HG03196 (cell line): ENCODE measurements around the gene AGAP2.
"Not testable (repeated sequence)": the region's sequence is repeated elsewhere in the genome, so short reads cannot be mapped to it uniquely, and the experiment has no call there.

Experiments
- ATAC-seq: cut with Tn5 transposase; IDR thresholded peaks from one replicate; pipeline ENCODE4 v1.9.1; 2021; ENCODE audit not compliant: unreplicated experiment

Gene AGAP2

DNA sequence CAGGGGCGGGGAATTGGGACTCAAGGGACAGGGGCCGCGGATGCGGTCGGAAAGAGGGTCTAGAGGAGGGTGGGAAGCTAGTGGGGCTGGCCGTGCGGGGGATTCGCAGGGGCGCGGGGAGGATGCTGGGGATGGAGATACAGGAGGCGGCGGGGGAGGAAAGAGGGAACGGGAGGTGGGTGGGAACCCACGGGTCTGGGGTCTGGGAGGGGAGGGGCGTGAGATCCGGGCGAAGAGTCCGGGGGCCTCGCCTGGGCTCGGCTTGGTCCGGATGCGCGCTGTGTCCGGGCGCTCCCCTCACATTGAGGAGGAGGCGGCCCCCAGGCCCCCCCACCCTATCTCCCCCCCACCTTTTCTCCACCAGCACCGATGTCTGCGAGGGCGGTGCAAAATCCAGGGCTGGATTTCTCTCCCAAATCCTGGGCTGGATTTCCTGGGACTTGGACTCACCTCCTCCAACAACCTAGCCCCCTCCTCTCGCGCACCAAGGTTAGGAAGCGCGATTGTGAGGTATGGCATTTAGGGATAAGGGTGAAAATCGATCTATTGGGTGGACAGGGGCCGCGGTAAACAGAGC lies at the start of gene AGAP2:
AGAP2 (minus strand) TSS at position 82 of the 577 bp plus-strand sequence. CDS start 496 bp downstream, outside the sequence.
- ATAC-seq: no peak

GRCh38 chr12:57783861-57784260 lies 45.3 kb upstream of the AGAP2 start:
- no peak for ATAC-seq

- ATAC-seq: no peak
These were observed 44.9 kb upstream of the AGAP2 start for GRCh38 chr12:57783466-57783801.

DNA sequence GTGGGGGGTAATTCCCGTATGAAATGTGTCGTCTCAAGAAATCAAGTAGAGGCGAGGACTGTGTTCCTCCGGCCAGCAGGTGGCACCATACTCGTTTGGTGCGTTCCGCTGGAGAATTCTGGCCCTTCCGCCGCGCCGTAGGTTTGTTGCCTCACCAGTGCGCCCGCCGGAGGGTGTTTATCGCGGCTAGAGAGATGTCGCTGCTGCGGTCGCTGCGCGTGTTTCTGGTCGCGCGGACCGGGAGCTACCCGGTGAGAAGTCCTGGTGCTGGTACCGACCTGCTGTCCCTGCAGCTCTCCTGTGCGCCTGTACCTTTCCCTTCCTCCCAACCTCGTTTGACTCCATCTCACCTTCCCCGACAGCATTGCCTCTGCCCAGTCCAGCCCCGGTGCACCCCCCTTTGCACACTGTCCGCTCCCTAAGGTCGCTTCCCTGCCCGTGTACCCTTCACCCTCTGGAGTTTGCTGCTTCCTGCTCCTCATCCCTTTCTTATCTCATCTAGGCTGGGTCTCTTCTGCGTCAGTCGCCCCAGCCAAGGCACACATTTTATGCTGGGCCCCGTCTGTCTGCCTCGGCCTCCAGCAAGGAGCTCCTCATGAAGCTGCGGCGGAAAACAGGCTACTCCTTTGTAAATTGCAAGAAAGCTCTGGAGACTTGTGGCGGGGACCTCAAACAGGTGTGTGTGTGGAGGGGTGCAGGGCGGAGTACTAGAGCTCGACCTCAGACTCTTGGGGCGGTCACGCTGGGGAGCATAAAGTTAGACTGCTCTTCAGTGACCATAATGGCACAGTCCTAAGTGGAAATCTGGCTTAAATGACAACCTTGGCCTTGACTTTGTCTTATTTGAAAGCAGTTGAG lies 44.3 kb upstream of the AGAP2 start, which contains the start of gene TSFM:
TSFM (plus strand) TSS at position 180 of the 858 bp plus-strand sequence; CDS start at position 195, 15 bp downstream.
- ATAC-seq: peak; percentile 85

DNA sequence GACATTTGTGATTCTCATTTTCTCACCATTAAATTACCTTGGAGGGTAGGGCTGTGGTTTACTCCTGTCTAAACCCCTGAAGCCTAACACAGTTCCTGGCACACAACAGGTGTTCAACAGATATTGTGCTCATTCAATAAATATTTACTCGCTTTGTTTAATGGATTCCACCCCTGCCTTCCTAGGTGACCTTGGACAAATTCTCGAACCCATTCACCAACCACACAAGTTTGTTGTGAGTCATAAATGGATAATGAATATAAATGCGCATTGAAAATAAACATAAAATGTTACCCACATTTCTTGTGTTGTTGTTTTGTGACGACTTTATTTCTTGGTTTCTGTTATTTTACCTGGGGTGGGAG lies 43.7 kb upstream of the AGAP2 start:
- peak; percentile 5 for ATAC-seq

DNA sequence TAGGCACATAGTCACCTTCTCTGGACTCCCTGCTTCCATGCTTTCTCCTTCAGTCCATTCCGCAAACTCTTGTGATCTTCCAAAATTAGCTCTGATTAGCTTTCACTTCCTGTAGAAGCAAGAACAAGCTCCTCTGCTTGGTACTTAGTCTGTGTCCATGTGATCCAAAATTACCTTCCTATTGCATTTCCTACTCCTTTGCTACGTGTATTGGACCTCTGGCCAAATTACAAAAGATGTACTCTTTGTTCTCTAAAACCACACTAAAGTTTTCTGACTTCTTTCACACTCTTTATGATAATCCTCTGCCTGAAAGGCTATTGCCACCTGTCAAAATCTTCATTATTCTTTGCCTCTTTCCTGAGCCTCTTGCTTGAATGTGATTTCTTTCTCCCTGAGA lies 43.3 kb upstream of the AGAP2 start:
- no peak for ATAC-seq

GRCh38 chr12:57781244-57781643 lies 42.7 kb upstream of the AGAP2 start:
- ATAC-seq: no peak

DNA sequence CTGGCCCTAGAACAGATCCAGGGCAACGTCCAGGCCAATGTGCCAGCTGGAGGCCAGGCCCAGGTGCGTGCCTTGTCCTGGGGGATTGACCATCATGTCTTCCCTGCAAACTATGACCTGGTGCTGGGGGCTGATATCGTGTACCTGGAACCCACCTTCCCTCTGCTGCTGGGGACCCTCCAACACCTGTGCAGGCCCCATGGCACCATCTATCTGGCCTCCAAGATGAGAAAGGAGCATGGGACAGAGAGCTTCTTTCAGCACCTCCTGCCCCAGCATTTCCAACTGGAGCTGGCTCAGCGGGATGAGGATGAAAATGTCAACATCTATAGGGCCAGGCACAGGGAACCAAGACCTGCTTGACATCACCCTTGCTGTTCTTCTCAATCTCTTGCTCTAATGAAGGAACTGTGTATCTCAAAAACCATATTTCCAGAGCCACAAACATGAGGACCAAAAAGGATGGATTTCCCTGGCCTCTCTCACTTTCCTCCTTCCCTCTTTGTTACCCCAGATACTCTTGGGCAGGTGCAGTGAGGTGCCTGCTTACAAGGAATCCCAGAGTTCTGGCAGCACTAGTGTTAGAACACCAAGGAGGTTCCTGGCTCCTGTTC lies 41.8 kb upstream of the AGAP2 start:
- no peak for ATAC-seq

- no peak for ATAC-seq
These were observed 41.2 kb upstream of the AGAP2 start for GRCh38 chr12:57779736-57780135.

GRCh38 chr12:57777911-57778310 lies 39.4 kb upstream of the AGAP2 start:
- no peak for ATAC-seq

- no peak for ATAC-seq
These were observed 38.8 kb upstream of the AGAP2 start for GRCh38 chr12:57777367-57777766.

- ATAC-seq: no peak
These were observed 37.7 kb upstream of the AGAP2 start for GRCh38 chr12:57776247-57776587.

- no peak for ATAC-seq
These were observed 37.2 kb upstream of the AGAP2 start for GRCh38 chr12:57775563-57776246.

DNA sequence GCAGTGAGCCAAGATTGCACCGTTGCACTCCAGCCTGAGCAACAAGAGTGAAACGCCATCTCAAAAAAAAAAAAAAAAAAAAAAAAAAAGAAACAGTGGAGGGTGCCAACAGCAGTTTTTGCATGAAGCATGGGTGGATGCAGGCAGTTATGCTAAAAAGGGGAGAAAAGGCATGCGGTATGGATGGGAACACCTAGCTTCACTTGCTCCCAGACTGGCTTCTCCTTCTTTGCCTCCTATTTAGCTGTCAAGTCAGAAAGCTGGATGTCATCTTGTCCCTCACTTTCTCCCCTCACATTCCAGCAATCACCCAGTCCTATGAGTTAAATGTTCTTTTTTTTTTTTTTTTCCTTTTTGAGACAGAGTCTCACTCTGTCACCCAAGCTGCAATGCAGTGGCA lies 36.5 kb upstream of the AGAP2 start:
- ATAC-seq: no peak

DNA sequence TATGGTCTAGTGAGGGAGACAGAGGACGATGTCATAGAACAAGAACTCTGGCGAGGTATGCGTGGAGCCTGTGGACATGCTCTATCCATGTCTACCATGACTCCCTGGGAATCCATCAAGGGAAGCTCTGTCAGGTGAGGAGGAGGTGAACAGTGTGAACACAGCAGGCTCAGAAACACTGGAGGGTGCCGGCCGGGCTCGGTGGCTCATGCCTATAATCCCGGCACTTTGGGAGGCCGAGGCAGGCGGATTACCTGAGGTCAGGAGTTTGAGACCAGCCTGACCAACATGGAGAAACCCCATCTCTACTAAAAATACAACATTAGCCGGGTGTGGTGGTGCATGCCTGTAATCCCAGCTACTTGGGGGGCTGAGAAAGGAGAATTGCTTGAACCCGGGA lies 36.1 kb upstream of the AGAP2 start:
- not testable (repeated sequence) for ATAC-seq

DNA sequence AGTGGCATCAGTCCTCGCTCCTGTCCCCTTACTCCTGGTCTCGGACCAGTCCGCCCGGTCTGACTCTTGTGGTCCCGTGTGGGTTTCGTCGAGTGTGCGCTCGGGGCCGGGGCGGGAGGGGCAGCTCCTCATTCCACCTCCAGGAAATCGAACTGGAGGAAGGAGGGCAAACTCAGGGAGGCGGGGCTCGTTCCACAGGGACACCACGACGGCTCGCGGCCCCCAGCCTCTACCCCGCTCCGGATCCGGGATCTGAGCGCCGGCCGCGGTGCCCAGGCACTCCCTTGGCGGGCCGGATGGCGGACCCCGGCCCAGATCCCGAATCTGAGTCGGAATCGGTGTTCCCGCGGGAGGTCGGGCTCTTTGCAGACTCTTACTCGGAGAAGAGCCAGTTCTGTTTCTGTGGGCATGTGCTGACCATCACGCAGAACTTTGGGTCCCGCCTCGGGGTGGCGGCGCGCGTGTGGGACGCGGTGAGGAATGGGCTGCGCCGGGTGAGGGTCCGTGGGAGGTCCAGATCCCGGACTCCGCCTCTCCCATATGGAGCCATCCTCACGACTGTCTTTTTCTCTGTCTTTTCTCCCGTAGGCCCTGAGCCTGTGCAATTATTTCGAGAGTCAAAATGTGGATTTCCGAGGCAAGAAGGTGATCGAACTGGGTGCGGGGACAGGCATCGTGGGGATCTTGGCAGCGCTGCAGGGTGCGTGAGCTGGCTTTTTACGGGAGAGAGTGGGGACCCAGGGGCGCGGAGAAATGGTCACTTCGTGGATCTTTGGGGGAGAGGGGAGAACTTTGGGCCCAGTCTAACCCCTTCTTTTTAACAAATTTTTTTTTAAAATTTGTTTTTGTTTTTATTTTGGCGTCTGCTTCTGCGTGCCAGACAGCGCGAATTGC lies 34.1 kb upstream of the AGAP2 start, which contains the start of gene EEF1AKMT3:
EEF1AKMT3 (plus strand) TSS at position 186 of the 894 bp plus-strand sequence; CDS start at position 297, 111 bp downstream.
- peak; percentile 20 for ATAC-seq

DNA sequence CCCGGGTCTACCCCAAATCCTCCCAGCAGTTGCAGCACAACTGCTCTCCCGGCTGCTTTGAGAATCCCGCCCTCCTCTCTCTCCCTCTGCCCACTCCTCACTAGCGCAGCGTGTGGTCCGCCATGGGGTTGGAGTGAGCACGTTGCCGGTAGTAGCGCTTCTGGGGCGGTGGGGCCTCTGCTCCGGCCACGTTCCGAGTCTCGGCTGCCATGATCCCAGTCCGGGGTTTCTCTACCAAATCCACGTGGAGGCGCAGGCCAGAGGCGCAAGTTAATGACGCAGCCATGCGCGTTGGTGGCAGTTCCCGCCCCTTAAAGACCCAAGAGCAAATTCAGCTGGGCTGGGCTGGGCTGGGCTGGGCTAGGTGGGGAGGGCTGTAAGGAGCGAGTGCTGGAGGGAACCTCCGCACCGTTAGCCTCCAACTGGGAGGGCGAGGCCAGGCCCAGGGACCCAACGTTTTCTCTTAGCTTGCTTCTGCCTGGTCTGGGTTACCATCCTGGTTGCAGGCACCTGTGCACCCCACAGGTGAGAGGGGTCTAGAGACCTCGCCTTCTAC lies 33.4 kb upstream of the AGAP2 start, which contains the start of gene METTL1:
METTL1 (minus strand) TSS at position 233 of the 556 bp plus-strand sequence; CDS start at position 211, 22 bp downstream.
- ATAC-seq: peak; percentile 82

GRCh38 chr12:57771236-57771872 lies 32.8 kb upstream of the AGAP2 start:
- ATAC-seq: peak; percentile 56

DNA sequence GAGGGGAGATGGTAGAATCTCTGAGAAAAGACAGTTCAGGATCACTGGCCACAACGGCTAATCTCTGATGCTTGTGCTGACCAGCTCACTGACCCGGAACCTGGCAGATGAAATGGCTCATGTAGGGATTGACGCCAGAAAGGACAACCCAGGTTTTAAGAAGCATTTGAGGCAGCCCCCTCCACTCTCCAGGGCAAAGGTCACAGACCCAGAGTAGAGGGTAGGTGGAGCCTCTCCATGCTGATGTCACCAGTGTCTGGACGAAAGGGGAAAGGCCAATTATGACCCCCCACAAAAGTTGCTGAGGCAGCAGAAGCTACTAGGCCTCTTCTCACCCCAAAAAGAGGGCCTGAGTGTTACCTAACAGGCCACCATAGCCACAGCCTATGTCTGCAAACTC lies 32.2 kb upstream of the AGAP2 start:
- no peak for ATAC-seq

DNA sequence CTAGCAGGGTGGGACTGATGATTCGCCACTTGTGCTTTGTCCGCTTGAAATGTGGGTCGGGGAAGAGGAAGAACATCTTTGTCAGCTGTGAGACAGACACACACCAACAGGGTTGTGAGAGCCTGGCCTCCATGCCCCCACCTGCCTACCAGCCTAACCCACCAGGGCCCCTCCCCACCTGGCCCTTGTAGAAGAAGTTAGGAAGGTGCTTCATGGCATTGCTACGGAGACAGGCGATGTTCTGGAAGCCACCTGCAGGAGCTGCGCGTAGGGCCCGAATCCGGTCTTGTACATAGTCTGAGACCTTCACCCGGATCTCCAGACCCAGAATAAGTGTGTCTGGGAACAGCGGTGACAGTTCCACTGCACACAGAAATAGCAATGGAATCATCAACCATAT lies 31.1 kb upstream of the AGAP2 start:
- no peak for ATAC-seq
